ENCODE data around the gene STX1B.
A peak's percentile ranks its signal among the peaks of the same experiment; 100 is the strongest.

The STX1B gene

GRCh38 chr16:31005350-31006085 is 4.9 kb downstream of the STX1B start:
- no peak for TF ChIP-seq ZNF274 (IDR thresholded peaks at IDR 0.05; ENCODE audit: low read depth, low read length)
- no peak overlapping the region for H3K4me3 ChIP-seq (ENCODE audit: low read length)

GRCh38 chr16:31004658-31005057 is 5.8 kb downstream of the STX1B start:
- no peak for TF ChIP-seq ZNF274 (IDR thresholded peaks at IDR 0.05; ENCODE audit: low read depth, low read length)
- no peak overlapping the region for H3K4me3 ChIP-seq (ENCODE audit: low read length)

GRCh38 chr16:31003744-31004143 is 6.7 kb downstream of the STX1B start:
- H3K4me3 ChIP-seq (ENCODE audit: low read length), result no peak overlapping the region
- no peak for TF ChIP-seq ZNF274 (IDR thresholded peaks at IDR 0.05; ENCODE audit: low read depth, low read length)

GRCh38 chr16:31002862-31003341 is 7.5 kb downstream of the STX1B start:
- no peak overlapping the region for H3K4me3 ChIP-seq (ENCODE audit: low read length)
- no peak for TF ChIP-seq ZNF274 (IDR thresholded peaks at IDR 0.05; ENCODE audit: low read depth, low read length)

GRCh38 chr16:31002250-31002700 is 8.2 kb downstream of the STX1B start:
- no peak for TF ChIP-seq ZNF274 (IDR thresholded peaks at IDR 0.05; ENCODE audit: low read depth, low read length)
- no peak overlapping the region for H3K4me3 ChIP-seq (ENCODE audit: low read length)

GRCh38 chr16:31001507-31002249 is 8.8 kb downstream of the STX1B start:
- TF ChIP-seq ZNF274 (IDR thresholded peaks at IDR 0.05; ENCODE audit: low read depth, low read length), result no peak
- no peak overlapping the region for H3K4me3 ChIP-seq (ENCODE audit: low read length)

GRCh38 chr16:31000671-31001382 is 9.6 kb downstream of the STX1B start:
- no peak for TF ChIP-seq ZNF274 (IDR thresholded peaks at IDR 0.05; ENCODE audit: low read depth, low read length)

GRCh38 chr16:30998852-30999761 is 11.3 kb downstream of the STX1B start:
- H3K4me3 ChIP-seq (ENCODE audit: low read length), result no peak overlapping the region
- TF ChIP-seq ZNF274 (IDR thresholded peaks at IDR 0.05; ENCODE audit: low read depth, low read length), result no peak

More at GRCh38 chr16:31000671-31001382, 9.6 kb downstream of the STX1B start:
- H3K4me3 ChIP-seq (ENCODE audit: low read length), result no peak overlapping the region

- H3K4me3 ChIP-seq (ENCODE audit: low read length), result no peak overlapping the region
- no peak for TF ChIP-seq ZNF274 (IDR thresholded peaks at IDR 0.05; ENCODE audit: low read depth, low read length)
These were observed 12.4 kb downstream of the STX1B start for GRCh38 chr16:30997725-30998711.

GRCh38 chr16:30996985-30997724 is 13.3 kb downstream of the STX1B start:
- TF ChIP-seq ZNF274 (IDR thresholded peaks at IDR 0.05; ENCODE audit: low read depth, low read length), result no peak
- peak overlapping the region; percentile 70 for H3K4me3 ChIP-seq (ENCODE audit: low read length)

- TF ChIP-seq ZNF274 (IDR thresholded peaks at IDR 0.05; ENCODE audit: low read depth, low read length), result no peak
- H3K4me3 ChIP-seq (ENCODE audit: low read length), result peak overlapping the region; percentile 70
These were observed 14.0 kb downstream of the STX1B start for GRCh38 chr16:30996324-30996984.

Data from GM08714 (cell line).